Tibial nerve (tissue), 3 donors: Measurements from ENCODE around the gene C16orf54.
"Not testable (repeated sequence)": the region's sequence is repeated elsewhere in the genome, so short reads cannot be mapped to it uniquely, and the experiment has no call there.

ENCODE experiments used
- CTCF ChIP-seq, 5 experiments: fragments of 200-600 bp in 3 of 5; fragments of 450-650 bp in 2 of 5; sonication (generic) in 3 of 5; IDR thresholded peaks; one replicate each; pipeline ENCODE4 v1.5.1; 2016 to 2019; ENCODE audit warnings: antibody characterized with exemption in 5 of 5, mild to moderate bottlenecking in 3 of 5, moderate library complexity in 2 of 5
- POLR2A ChIP-seq, 2 donors: fragments of 450-650 bp; IDR thresholded peaks; one replicate each; pipeline ENCODE4 v1.6.1; 2017; ENCODE audit warnings: antibody characterized with exemption in 2 of 2, mild to moderate bottlenecking in 2 of 2, moderate library complexity in 2 of 2

- not testable (repeated sequence) for TF ChIP-seq CTCF, POLR2A (IDR thresholded peaks at IDR 0.05)
These were observed 728 bp upstream of the C16orf54 start for GRCh38 chr16:29746518-29746917.
